GM10266 (cell line): ENCODE measurements around the gene HOXB4.

ENCODE experiments used
- DNase-seq: peaks from one replicate; pipeline ENCODE4 v3.0.0; 2012; ENCODE audit errors: extremely low spot score
- CTCF ChIP-seq: IDR thresholded peaks from 2 replicates; pipeline ENCODE4 v1.5.1; 2012; ENCODE audit warnings: mild to moderate bottlenecking, low read depth; ENCODE audit not compliant: control insufficient read depth, insufficient read depth; ENCODE audit errors: missing control alignments

Gene HOXB4

DNA sequence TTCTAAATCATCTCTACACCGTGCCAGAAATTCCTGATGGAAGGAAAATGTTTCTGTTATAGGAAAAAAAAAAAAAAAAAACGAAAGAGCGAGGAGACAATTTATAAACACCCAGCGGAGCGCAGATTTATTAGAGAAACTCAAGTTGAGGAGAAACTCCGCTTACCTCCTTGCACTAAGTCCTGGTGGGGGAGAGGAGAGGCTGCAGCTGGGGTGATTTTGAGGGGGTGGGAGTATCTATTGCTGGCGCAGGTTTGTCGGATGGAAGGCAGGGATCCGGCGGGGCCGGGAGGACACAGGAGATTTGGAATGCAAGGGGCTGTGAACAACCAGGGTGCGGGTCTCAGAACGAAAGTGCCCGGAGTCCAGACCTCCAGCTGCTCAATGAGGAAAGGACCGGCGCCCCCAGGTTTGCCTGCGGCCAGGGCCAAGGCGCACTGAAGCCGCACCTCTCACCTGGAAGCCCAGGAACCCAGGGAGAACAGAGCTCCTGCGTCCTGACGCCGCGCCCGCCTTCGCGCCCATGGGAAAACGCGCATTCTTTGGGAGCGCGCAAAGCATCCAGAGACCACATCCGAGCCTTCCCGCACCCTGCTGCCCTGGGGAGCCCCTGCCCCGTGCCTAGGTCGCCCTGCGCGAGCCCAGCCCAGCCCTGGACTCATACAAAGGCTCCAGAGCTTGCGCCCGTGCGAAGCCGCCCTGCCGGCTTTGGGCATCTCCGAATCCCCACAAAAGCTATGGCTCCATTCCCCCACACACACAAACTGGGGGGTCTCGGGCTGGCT is 39.5 kb upstream of the HOXB4 start:
- TF ChIP-seq CTCF: no peak
- DNase-seq: no peak

DNA sequence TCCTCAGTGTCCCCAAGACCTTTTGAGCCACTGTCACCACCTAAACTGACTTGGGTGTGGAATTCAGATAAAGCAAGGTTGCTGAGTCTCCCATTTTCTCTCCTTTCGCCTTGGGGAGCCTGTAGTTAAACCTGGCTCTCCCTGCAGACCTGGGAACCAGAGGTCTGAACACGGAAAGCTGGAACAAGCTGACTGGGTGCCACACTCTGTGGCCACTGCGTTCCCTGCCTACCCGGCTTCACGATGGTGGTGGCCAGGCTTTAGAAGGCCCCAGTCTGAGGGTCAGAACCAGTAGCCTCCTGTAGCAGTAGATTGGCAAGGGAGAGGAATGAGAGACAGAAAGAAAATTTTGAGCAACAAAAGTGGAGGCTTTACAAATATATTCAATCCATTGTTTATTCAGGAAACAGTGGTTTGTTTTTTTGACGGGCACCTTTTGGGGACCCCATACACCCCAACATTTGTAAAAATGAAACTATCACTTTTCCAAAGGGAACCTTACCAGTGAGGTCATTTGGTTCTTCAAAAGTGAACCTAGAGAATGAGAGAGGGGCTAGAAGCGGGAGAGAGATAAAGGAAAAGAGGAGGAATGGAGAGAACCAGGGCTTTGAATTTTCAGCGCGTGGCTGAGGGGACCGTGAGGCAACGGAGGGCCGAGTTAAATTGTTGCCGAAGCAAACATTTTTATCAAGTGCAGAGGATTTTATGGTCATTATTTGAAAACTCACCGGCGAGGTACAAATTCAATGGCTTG is 38.7 kb upstream of the HOXB4 start:
- no peak for TF ChIP-seq CTCF
- DNase-seq: no peak

DNA sequence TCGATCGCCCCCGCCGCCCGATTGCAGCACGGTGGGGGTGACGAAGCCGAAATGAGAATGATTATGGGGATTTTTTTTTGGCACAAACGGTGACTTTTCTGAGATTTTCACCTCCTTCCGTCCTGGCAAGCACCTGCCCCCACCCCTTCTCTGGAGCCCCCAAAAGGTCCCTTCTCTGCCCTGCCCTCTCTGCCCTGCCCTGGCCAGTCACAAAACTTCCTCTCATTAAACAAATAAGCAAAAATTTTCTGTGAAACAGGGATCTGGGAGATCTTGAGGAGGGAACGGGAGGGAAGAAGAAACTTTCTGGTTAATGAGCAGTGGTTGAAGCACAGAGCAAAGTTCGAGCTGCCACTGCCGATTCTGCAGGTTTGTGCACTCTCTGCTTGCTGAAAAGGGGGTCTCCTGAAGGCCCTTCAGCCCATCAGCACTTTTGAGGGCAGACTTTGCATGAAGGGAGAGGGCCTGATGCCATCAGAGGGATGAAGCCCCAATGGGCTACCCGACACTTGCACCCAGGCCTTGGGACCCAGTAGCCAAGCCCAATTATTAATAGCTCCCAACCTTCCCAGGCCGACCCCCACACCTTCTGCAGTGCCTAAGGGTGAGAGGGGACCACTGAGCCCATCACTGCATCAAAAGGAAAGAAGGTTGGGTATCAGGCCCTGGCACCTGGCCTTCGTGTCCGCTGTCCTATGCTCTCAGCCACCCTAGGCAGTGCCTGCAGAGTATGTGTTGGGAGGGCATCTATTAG is 38.0 kb upstream of the HOXB4 start:
- no peak for TF ChIP-seq CTCF
- no peak for DNase-seq

GRCh38 chr17:48615047-48615962 is 37.2 kb upstream of the HOXB4 start, which contains the start of gene HOXB8:
Gene HOXB8, minus strand, starts transcription at chr17:48615292. Its CDS starts 588 bp downstream, at chr17:48614704.
- no peak for DNase-seq
- TF ChIP-seq CTCF: no peak

GRCh38 chr17:48613862-48614694 is 35.9 kb upstream of the HOXB4 start:
- no peak for TF ChIP-seq CTCF
- DNase-seq: no peak
